IPS-NIHi7 (cell line): ENCODE measurements around the gene FHOD3.

Experiments used
- DNase-seq: peaks from one replicate; pipeline ENCODE4 v3.0.0; 2012; ENCODE audit warnings: mixed read lengths; ENCODE audit errors: extremely low spot score

FHOD3 gene

DNA sequence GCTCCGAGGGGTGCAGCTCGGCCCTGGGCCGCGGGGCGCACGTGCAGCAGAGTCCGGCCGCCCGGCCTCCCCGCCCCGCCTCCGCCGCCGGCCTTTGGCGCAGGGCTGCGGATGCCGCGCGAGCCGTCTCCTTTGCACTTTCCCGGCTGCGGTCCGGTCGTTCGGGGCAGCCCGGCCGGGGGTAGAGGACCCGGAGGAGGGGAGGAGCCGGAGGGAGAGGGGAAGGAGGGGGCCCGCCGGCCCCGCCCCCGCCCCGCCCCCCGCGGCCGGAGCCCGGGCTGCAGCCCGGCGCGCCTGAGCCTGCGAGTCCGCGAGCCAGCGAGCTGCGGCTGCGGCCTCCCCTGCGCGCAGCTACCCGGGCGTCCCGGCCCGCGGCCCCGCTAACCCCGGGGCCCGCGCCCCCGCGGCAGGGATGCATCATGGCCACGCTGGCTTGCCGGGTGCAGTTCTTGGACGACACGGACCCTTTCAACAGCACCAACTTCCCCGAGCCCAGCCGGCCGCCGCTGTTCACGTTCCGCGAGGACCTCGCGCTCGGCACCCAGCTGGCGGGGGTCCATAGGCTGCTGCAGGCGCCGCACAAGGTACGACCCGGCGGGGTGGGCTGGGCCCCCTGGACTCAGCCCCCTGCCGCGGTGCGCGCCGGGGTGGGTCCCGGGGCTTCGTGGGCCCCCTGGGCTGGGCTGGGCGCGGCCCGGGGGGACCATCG is at the start of gene FHOD3:
Gene FHOD3, plus strand, starts transcription at position 297 of the 709 bp plus-strand sequence. Its CDS starts 123 bp downstream, at position 420.
- peak; percentile 93 for DNase-seq

DNA sequence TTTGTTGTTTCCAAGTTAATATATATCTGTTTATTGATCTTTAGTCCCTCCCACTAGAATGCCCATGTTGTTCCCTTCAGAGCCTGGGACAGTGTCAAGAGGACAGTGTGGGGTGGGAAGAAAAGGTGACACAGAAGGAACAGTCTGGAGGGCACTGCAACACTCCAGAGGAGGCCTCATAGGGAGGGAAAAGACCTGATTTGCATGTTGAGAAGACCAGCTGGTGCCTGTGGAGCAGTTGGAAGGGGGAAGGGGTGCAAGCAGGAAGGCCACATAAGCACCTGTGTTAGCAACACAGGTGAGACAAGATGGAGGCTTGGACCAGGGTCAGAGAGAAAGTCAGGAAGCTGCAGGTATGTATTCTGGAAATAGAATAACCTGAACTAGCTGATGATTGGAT is 48.1 kb upstream of the FHOD3 start:
- no peak for DNase-seq

DNA sequence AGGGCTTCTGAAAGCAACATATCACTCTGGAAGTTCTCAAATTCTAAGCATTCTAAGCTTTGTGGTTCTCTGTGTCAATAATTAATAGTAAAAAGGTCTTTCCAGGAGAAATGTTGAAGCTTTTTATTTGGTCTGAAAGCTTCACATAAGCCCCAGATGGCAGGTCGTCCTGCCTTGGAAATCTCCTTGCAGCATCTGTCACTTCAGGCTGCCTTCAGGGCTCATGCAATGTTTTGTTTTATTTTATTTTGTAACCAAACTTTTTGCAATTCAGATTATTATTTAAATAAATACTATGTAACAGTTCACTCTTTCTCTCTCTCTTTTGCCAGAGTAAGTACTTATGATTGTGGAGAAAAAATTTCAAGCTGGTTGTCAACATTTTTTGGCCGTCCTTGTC is 46.7 kb upstream of the FHOD3 start:
- no peak for DNase-seq

DNA sequence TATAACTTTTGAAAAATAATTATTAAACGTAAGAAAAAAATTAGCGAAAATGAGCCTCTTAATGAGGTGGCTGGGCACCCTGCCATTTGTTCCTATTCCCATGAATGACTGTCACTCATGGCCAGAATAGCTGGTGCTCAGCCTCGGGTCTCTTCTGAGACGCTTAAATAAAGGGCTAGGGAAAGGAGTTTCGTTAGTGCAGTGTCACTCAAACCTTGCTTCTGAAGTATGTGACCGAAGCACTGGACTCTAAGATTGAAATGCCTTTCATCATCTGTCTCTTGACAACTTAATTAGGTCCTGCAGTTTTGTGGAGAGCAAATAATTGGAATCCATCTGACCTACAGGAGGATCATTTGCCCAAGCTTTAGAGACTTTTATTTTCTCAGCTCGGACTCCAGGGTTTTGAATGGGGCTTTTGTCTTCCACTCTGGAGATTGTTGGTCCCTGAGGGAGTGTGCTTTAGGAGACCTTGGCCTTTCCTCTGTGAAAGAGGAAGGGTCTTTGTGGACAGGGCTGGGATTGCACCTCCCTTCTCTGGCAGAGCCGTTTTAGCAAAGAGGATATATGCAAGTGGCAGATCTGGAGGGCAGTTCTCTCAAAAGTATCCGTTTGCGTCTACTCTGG is 42.3 kb upstream of the FHOD3 start:
- DNase-seq = no peak

DNA sequence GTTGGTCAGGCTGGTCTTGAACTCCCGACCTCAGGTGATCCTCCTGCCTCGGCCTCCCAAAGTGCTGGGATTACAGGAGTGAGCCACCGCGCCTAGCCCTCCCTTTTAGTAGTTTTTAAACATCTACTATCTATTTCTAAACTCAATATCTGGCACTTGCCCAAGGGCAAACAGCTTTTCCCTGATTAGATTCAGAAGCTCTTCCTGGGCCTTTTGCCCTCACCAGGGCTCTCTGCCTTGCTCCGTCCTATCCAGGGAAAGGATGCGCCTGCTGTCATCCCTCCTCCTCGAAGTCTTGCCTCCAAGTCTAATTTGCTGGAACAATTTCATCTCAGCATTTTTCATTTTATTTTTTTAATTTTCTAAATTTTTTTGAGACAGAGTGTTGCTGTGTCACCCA is 41.4 kb upstream of the FHOD3 start:
- DNase-seq = no peak

DNA sequence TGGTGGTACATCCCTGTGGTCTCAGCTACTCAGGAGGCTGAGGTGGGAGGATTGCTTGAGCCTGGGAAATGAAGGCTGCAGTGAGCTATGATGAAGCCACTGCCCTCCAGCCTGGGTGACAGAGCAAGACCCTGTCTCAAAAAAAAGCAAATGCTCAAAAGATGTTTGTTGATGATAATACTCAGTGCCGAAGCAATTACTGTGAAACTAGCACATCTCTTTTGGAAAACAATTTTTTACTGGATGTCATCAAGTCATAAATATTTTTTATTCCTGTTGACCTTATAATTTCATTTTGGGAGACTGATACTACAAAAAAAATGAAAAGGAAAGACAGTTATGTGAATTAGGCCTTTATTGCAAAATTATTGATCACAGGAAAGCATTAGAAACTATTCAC is 34.5 kb upstream of the FHOD3 start:
- DNase-seq = no peak

DNA sequence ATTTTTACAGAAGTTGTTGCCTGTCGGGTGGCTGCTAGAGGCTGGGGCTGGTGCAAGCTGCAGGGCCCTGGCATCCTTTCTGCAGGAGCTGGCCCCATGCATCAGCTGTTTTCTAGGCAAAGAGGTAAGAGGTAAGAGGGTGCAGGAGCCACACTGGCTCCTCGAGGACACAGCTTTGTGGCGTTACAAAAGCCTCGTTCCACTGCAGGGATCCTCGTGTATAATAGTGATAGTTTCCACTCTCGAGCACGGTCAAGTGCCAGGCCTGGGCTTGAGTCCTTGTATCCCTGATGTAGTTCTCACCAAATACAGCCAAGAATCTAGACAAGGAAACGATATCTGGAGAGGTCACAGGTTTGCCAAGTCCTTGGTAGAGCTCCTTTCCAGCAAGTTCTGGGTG is 33.2 kb upstream of the FHOD3 start:
- no peak for DNase-seq

DNA sequence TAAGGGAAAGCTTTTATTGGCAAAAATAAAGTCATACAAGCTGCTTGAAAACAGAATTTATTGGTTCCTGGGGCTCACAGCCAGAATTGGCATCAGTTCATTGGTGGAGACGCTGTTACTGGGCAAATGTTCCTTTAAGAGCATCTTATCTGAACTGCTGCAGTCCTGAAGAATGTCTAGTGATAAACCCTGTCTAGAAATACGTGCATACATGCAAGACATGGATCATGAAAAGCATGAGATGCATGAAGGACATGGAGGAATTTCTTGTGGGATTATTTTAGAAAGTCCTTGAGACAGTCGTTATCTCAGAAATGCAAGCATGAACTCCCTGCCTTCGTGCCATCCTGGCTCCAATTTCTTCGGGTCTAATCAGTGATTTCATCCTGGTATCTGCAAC is 32.5 kb upstream of the FHOD3 start:
- DNase-seq = no peak

DNA sequence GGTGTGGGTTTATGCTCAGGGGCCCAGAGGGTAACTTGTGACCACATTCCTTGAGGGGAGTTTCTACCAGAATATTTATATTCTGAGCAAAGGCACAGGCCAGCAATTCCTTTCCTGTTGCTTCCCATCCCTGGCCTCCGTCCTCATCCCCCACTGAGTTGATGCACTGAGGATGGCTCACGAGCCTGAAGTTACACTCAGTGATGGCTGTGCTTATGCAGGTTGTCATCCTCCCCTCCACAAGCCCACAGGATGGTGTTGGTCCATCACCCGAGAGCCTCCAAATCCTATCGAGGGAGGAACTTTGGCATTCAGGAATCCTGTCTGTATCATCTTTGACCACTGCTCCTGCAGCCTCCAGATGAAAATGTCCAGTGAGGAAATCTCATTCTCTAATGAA is 28.4 kb upstream of the FHOD3 start:
- DNase-seq = no peak

DNA sequence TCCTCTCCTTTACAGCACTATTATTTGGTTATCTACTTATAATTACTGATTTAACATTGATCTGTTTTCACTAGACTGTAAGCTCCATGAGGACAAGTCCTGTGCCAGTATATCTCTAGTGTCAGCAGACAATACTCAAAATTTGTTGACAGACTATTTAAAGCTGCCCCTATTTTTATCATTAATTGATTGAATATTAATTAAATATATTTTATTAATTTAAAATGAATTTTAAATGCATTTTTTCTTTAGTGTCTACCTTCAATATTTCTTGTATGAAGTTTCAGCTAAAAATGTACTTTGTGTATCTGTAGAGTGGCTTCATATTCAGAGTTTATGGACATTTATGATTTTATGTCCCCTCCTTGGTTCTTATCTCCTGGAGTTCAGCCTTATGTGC is 26.4 kb upstream of the FHOD3 start:
- no peak for DNase-seq

DNA sequence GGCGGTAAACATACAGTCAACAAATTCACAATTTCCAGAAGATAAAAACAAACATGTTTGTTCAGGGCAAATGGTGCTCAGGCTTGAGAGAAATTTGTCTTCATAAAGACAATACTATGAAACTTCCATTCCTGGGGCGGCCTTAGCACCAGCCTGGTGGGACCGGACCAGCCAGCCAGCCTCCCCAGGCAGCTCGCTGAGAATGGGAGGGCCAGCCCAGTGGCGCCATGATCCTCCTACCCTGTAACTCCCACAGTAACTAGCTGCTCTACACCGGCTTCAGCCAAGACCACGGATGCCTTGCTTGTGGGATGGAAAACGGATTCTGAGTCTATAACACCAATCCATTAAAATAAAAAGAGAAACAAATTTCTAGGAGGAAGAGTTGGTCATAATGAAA is 24.2 kb upstream of the FHOD3 start:
- DNase-seq = no peak

DNA sequence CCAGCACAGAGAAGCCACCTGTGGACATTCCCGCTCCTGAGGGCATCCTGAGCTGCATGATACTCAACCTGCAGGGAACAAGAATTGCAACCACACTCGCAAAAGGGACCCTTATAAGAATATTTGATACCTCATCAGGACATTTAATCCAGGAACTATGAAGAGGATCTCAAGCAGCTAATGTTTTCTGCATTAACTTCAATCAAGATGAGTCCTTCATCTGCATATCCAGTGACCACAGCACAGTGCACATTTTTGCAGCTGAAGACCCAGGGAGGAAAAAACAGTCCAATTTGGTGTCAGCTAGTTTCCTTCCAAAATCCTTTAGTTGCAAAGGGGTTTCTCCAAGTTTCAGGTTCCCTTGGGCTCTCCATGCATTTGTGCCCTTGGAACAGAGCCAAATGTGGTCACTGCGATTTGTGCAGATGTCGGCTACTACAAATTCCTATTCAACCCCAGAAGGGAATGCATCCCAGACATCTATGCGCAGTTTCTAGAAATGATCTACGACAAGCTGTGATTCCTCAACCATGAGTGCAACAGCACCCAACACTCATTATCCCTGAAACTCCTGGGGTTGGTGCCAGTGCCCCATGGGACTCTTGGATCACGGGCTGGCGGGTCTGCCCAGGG is 23.3 kb upstream of the FHOD3 start:
- no peak for DNase-seq

DNA sequence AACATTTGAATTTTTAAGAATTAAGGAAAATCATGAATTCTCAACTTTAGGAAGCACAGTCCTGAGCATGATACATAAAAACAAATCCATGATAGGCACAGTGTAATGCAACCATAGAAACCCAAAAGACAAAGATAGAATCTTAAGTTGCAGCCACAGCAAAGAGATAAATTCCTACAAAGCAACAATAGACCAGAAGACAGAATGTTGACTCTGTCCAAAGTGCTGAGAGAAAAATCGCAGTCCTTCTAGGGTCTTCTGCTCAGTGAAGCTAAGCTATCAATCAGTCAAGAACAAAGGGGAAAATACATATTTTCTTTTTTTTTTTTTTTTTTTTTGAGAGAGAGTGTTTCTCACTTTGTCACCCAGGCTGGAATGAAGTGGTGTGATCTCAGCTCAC is 22.0 kb upstream of the FHOD3 start:
- no peak for DNase-seq

DNA sequence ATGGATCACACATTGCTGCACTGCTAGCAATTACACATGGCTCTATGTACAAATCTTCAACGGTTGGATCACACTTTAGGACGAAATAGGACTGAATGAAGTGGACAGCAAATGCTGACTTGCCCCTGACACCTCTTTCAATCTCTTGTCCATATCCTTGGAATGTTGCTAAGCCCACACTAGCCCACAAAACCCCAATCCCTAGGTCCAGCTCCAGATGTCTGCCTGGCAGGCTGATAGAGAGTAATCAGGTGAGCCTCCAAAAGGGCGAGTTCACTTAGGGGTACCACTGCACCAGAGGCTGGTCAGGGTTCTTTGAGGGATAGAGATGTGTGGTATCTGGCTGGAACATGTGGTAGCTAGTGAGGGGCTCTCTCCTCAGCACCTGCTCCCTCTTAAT is 18.5 kb upstream of the FHOD3 start:
- no peak for DNase-seq

DNA sequence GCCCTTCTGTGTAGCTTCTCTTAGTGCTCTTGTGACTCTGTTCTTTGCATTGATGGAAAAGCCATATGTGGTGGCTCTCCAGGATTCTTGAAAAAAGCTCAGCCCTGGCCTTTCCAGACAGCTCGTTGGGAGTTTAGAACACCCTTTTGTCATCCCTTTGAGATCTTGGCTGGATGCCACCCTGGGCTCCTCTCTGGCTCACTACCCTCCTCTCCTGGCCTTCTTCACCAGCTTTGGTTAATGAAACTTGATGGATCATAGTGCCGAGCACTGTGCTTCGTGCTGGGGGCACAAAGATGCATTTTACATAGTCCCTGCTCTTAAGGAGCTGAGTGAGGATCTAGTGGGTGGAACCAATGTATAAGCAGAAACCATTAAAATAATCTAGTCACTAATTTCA is 15.6 kb upstream of the FHOD3 start:
- DNase-seq = no peak

DNA sequence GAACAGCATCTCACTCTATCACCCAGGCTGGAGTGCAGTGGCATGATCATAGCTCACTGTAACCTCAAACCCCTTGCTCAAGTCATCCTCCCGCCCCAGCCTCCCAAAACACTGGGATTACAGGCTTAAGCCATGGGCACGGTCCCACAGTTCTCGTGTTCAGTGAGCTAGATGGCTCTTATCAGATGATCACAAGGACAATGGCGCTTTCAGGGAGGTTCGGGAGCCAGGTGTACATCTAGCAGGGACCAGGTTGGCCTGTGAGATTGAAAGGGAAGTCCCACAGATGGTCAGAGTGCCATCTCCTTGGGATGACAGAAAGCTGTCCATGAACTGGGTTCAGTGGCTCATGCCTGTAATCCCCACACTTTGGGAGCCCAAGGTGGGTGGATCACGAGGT is 14.1 kb upstream of the FHOD3 start:
- DNase-seq = no peak

DNA sequence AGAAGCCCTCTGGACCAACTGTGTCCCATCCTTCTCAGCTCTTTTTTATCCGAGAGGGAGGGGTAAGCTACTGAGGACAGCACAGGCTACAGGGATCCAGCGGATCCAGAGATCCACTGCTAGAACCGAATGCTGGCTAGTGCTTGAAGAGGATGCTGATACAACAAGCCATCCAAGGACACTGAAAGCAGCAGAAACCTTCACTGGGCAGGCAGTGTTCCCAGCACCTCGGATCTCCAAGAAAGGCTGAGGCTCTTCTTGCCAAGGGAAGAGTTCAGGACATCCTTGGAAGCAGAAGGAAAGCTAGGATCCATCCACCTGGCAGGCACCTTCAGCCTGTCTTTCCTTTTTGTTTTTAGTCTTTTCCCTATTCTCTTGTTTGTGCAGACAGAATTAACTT is 13.2 kb upstream of the FHOD3 start:
- DNase-seq = no peak

DNA sequence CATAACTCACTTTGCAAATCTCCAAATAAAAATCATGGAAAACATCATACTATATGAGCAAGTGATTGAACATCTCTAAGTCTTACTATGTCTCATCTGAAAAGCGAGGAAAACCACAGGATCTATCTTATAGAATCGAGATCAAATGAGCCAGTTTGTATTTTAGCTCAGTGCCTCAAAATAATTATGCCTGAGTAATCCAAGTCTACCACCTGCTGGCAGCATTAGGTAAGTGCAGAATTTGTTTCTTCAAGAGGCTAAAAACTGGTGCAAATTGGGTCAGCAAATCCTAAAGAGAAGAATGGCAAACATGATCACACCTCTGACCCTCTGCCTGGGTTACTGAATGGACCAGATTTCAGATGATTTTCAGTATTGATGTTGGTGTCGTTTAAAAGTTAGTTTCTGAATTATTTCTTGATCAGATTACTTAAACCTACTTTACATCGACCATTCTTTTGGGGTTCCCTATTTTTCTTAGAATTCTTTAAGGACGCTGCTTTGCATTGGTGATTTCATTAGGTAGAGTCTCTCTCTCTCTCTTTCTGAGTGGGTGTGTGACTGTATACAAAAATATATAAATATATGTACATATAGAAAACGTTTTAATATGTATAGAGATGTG is 12.7 kb upstream of the FHOD3 start:
- DNase-seq = peak; percentile 63

DNA sequence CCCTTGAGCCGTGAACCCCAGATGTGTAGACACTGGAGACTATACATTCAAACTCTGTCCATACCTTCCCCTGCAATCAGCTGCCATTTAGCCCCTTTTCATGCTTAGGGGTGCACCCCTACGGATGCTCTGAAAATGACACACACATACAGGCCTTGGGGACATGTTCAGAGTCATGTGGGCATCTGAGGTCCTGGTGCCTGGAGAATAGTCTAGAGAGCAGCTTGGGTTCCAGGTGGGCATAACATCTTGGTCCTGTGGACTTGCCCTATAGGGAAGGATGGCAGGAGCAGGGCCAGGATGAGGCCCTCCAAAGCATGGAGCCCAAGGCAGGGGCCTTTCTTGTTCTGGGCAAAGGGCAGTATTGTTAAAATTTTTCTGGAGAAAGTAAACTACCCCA is 9.9 kb upstream of the FHOD3 start:
- no peak for DNase-seq

DNA sequence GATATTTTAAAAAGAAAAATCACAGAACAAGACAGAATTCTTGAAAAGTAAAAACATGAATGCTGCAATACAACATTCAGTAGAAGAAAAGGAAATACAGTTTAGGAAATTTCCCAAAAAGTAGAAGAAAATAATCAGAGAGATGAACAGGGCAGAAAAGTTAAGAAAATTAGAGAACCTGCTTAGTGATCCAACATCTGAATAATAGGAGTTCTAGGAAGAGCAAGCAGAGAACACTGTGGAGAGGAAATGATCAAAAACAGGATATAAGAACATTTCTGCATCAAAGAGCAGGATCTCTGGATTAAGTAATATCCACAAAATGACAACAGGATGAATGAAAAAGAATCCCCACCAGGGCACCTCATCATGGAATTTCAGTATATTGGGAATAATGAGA is 8.8 kb upstream of the FHOD3 start:
- no peak for DNase-seq

DNA sequence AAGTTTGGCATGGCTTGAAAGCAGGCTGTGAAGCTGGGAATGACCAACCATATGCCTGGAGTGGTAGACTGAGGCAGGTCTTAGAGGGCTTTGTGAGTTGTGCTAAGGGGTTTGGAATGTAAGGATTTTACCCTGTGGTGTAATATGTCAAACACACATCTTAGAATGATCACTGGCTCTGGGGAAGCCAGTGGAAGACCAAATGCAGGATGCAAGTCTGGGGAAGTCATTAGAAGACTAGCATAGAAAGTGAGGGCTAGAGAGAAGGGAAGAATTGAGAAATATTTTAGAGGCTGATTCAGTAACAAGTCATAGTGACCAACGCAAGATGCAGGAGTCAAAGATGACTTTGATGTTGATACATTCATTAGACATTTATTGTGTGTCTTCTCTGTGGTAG is 3.5 kb upstream of the FHOD3 start:
- no peak for DNase-seq

DNA sequence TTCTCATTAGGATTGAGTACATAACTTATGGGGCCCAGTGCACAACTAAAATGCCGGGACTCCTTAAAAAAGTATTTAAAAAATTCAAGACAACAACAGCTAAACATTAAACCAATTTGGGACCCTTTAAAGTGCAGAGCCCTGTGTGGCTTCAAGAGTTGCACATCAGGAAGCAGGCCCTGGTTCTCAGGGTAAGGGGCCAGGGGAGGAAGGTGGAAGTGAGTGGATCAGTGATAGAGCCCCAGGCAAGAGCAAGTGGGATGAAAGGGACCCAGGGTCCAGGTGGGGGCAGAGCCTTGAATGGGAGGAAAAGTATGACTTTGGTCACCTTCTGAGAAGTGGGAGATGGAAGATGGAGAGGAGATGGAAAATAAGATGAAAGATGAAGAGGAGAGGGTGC is 2.3 kb upstream of the FHOD3 start:
- no peak for DNase-seq

DNA sequence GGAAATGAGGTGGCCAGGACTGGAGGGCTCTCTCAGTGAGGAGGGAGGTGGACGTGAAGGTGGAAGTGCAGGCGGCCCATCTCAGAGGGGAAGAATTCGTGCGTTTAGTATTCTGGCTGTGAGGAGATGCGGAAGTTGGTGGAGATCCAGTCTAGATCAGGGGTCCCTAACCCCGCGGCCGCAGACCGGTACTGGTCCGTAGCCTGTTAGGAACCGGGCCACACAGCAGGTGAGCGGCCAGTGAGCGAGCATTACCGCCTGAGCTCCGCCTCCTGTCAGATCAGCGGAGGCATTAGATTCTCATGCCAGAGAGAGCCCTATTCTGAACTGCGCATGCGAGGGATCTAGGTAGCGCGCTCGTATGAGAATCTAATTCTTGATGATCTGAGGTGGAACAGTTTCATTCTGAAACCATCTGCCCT is 1.6 kb upstream of the FHOD3 start:
- no peak for DNase-seq
